Germinal center (tissue), 1 donor: ENCODE results near the gene BCLAF1.

Experiments
- DNase-seq: peaks from one replicate; pipeline ENCODE4 v3.0.0; 2012; ENCODE audit warnings: mixed read lengths, low spot score

BCLAF1 gene, protein sequence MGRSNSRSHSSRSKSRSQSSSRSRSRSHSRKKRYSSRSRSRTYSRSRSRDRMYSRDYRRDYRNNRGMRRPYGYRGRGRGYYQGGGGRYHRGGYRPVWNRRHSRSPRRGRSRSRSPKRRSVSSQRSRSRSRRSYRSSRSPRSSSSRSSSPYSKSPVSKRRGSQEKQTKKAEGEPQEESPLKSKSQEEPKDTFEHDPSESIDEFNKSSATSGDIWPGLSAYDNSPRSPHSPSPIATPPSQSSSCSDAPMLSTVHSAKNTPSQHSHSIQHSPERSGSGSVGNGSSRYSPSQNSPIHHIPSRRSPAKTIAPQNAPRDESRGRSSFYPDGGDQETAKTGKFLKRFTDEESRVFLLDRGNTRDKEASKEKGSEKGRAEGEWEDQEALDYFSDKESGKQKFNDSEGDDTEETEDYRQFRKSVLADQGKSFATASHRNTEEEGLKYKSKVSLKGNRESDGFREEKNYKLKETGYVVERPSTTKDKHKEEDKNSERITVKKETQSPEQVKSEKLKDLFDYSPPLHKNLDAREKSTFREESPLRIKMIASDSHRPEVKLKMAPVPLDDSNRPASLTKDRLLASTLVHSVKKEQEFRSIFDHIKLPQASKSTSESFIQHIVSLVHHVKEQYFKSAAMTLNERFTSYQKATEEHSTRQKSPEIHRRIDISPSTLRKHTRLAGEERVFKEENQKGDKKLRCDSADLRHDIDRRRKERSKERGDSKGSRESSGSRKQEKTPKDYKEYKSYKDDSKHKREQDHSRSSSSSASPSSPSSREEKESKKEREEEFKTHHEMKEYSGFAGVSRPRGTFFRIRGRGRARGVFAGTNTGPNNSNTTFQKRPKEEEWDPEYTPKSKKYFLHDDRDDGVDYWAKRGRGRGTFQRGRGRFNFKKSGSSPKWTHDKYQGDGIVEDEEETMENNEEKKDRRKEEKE

DNA sequence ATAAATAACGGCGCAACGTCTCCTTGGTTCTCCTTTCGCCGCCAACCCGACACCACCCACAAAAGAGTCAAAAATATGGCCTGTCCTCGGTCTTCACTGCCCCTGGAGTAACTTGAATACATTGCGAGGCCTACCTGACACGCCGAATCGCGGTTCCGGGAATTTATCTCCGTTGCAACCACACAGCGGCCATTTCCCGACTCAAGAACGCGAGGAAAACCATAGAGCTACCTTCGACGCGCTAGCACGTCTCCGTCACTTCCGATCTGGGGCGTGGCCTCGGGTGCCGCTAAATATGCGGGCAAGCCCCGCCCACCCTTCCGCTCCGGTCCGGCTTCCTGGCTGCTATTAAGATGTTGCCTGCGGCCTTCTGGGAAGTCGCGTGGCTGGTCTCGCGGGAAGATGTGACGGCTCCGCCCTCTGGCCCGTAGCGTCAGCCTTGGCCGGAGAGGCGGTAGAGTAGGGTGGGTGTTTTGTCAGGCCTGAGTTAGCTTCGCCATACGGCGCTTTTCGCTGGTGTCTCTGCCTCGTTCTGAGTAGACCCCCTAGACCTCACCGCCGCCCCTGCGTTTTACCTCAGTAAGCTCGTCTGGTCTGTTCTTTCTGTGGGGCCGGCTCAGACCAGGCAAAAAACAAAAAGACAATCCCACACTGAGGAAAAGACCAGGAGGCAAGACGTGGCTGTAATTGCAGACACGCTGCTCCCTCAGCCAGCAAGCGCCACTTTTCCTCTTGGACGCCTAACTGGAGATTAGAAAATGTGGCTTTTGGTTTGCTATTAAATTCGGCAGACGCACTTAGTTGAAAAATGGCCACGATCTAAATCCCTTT, at the start of gene BCLAF1:
Gene BCLAF1 (minus strand): TSS at position 268 of the 831 bp plus-strand sequence. CDS start 9,980 bp downstream, outside the sequence.
- DNase-seq: peak; percentile 93

DNA sequence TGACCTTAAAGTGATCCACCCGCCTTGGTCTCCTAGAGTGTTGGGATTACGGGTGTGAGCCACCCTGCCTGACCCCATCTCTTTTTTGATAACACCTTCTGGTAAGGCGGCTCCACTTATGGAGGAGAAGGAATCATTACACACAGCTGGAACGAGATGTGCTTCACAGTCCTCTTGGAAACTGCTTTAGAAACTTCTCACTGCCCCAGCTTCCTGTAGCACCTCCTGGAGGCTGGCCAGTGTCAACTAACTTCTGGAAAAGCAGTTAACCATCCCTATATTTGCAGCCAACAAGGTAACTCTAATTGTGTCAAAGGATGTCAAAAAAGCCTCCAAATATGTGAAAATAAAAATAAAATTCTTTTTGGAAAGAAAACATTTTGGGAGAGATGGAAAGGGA, 48.8 kb upstream of the BCLAF1 start:
- no peak for DNase-seq

DNA sequence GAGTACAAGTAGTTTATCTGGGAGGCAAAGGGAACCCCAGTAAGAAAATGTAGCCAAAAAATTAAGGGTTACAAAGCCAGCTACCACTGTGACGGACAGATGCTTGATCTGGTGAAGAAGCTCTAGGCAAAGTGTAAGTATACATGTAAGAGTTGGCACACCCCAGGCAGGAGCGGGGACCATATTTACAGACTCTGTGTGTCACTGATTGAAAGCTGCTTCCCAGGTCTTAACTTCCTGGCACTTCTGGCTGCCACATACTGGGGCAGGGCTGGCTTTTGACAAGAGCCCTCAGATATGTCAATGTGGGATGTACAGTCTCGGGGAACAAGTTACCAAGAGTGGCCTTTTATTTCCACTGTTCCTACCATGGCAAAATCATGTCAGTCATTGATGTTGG, 48.0 kb upstream of the BCLAF1 start:
- DNase-seq: no peak

DNA sequence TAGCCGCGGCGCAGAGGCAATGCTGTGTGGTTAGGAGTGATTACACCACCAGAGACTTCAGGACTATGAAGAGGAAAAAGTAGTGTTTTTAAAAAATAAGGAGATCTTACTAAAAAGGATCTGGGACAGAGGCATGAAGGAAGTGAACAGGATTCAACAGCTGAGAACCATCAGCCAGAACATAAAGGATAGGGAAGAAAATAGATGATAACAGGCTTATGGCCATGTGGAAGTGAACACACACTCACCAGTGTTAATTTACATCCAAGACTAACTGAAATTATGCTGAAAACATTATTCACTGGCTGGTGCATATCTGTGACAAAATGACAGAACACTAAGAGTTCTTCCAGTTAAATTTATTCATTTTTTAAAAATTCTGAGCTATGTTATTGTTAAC, 47.5 kb upstream of the BCLAF1 start:
- DNase-seq: no peak

DNA sequence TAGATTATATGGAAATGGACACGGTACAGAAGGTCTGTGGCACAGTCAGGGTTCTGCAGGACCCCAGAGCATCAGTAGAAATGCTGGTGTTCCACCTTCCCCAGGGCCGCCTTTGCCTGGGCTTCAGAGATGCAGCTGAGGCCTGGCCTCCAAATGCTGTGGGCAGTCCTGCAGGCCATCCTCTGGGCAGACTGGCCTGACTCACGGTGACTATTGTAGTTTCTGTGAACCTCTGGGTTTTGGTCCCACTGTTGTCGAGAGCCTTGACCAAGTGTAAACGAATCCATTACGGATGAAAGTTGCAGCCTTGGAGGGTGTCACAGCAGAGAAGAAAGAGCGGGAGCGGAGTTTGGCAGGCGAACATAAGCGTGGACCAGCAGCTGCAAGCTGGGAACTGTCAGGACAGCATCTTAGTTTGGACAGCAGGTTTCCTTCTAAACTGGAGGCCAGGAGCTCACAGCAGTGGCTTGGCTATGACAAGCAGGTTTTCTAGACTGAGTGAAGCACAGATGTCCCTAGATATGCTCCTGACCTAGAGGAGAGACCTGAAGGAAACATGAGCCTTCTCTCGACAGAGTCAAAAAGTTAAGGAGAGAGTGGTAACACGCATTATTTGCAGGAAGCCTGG, 46.2 kb upstream of the BCLAF1 start:
- DNase-seq: no peak

DNA sequence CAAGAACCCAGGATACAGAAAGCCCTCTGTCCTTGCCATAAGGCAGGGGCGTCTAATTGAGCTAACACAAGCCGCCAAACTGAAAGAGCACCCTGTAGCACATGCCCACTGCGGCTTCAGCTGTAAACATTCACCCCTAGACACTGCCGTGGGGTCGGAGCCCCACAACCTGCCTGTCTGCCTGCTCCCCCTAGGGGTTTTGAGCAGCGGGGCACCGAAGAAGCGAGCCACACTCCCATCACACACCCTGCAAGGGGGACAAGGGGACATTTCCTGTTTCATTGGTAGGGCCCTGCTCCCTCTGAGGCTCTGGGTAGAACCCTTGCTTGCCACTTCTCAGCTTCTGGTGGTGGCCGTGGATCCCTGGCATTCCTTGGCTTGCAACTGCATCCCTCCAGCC, 45.2 kb upstream of the BCLAF1 start:
- DNase-seq: no peak

DNA sequence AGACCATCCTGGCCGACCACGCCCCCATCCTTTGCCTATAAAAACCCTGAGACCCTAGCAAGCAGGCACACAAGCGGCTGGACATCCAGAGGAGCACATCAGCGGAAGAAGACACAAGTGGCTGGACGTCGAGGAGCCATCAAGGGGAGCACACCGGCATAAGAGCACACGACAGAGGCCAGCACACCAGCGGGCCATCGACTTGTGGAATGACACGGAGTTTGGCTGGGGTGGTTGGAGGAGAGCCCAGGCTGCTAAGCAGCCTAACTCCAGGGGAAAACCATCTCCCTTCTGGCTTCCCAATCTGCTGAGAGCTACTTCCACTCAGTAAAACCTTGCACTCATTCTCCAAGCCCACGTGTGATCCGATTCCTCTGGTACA, 44.8 kb upstream of the BCLAF1 start:
- DNase-seq: no peak

DNA sequence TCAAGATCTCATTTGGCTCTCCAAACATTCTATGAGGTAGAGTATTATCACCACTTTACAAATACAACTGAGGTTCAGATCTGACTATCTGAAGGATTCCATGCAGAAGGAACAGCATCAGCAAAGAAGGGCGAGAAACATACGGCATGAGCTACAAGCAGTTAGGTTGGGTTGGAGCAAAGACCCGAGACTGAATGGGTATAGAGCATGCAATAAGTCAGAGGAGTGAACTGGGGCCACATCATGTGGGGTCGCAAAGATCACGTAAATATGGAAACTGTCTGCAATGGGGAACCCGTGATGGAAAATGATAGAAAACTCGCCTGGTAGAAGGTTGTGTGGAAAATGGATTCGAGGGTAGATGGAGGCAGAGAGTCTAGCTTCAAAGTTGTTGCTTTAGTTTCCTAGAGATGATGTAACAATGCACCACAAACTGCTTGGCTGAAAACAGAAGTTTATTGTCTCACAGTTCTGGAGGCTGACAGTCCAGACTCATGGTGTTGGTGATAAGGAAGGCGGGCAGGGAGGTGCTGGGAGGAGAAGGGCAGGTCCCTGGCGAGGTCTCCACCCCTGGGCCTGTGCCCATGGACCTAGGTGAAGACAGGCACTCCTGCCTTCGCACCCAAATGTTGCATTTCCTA, 44.3 kb upstream of the BCLAF1 start:
- DNase-seq: no peak

DNA sequence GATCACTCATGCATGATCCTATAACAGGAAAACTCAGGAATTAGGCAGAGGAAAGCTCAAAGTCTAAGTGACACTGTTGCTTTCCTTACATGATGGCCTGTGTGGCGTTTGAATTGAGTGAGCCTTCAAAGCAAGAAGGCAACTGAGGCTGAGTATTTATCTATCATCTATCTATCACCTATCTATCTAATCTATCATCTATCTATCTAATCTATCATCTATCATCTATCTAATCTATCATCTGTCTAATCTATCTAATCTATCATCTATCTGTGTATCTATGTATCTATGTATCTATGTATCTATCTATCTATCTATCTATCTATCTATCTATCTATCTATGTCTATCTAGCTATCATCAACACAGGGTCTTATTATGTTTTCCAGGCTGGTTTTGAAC, 41.8 kb upstream of the BCLAF1 start:
- no peak for DNase-seq

DNA sequence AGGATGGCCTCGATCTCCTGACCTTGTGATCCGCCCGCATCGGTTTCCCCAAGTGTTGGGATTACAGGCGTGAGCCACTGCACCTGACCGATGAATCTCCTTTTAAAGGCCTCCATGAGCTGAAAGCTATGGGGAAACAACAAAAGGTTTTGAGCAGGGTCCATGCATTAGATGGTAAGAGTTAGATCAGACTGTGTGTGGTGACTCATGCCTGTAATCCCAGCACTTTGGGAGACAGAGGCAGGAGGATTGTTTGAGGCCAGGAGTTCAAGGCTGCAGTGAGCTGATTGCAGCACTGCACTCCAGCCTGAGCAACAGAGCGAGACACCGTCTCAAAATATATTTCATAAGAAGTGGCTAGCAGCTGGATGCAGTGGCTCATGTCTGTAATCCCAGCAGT, 41.0 kb upstream of the BCLAF1 start:
- no peak for DNase-seq

DNA sequence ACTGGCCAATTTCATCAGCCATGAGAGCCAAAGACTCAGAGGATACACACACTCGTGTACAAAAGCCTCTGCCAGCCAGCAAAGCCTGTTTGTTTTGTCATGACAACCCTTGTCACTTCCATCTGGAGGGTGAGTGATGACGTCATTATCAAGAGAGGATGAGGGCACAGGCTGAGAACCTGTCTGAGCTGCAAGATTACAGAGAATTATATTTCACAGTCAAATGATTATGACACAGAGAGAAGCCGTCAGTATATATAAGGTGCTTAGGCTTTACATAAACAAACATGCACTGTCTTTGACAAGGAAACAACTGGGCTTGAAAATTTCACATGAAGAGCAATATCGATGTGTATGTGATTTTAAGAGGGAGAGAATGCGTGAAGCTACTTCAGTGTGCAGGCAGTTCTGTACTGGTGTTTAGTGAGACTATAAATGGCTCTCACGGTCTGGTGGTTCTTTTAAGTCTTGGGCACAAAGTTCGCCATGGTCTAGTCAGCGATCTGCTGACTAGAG, 36.5 kb upstream of the BCLAF1 start:
- DNase-seq: no peak

DNA sequence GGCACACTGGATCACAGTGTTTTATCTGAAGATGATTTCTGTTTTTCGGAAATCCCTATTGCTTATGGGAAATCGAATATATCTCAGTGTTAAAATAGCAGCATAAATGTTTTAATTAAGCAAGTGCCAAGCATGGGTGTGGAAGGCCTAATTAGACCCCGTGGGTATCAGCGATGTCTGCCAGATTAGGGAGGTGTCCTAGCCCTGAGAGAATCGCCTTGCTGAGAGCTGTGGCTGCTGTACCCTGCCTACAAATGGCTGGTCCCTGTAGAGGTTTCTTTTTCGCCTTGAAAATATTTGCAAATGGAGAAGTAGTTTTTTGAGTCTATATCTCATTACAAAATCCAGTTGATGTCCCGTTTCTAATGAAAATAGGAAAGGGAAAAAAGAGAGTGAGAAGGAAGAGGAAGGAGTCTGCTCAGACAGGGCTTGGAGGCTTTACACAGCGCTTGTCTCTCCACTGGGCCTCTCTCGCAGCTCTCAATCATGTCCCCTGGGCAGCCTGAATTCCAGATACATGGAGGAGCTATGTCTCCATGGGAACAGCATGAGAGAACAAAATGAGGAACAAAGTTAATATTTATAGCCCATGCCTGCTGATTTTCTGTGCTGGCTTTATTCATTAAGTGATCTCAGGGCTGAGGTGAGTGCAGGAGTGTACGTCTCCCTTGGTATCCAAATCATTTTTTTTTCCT, 35.2 kb upstream of the BCLAF1 start:
- no peak for DNase-seq

DNA sequence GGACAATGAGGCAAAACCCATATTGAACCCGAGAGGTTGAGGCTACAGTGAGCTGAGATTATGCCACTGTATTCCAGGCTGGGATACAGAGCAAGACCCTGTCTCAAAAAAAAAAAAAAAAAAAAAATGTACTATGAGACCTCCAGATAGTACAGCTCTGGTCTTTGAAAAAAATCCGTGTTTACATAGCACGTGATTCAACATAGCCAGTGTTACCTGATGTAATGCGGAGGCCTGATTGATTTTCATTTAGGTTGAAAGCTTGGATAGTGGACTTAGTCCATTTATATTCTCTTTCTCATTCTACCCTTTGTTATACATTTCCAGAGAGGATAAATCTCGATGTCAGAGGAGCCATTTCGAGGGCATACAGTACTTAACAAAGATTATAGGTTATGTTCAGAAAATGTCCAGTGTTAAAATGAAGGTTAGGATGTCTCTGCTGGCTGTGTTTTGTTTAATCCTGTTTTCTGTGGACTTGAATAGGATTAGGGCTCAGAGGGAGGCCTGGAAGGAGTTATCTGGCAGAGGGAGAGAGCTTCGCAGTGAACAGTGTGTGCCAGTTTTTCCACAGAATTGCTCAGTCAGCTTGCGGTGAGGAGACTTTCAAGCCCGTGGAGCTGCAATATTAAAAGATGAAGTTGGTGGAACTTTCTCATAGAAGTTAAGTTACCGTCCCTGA, 33.9 kb upstream of the BCLAF1 start:
- DNase-seq: no peak

DNA sequence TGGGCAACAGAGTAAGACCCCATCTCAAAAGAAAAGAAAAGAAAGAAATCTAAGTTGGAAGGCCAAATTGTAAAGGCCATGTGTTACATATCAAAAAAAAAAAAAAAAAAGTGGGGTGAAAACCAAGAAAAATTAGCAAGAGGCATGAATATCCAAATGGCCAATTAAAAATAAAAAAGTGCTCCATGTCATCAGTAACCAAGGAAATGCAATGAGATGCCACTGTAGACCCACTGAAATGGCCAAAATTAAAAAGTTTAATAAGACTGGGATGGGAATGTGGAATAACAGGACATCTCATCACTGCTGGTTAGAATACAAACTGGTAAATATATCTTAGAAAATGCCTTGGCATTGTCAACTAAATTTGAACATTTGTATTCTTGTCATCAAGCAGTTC, 30.1 kb upstream of the BCLAF1 start:
- DNase-seq: no peak

DNA sequence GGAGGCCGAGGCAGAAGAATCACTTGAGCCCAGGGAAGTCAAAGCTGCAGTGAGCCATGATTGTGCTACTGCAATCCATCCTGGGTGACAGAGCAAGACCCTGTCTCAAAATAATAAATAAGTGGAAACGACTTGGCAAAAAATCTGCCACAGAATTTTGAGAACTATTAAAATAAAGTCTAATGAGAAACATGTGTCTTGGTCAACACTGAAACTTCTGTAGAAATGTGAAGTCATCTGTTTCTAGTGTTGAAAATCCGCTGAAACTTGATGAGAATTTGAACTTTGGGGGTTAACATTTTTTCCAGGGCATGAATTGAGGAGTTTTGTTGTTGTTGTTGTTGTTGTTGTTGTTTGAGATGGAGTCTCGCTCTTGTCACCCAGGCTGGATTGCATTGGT, 29.0 kb upstream of the BCLAF1 start:
- no peak for DNase-seq

DNA sequence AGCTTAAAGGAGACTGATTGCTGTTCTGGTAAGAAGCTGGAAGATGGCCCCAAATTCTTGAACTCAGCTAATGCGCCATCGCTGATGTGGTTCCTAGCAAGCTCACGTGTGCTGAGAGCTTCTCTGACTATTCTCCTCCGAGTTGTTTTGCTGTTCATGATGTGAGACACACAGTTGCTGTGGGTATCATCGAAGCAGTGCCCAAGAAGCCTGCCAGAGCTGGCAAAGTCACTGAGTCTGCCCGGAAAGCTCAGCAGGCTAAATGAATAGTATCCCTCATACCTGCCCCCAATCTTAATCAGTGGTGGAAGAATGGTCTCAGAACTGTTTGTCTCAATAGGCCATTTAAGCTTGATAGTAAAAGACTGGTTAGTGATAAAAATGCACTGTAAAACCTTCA, 28.3 kb upstream of the BCLAF1 start:
- DNase-seq: no peak

DNA sequence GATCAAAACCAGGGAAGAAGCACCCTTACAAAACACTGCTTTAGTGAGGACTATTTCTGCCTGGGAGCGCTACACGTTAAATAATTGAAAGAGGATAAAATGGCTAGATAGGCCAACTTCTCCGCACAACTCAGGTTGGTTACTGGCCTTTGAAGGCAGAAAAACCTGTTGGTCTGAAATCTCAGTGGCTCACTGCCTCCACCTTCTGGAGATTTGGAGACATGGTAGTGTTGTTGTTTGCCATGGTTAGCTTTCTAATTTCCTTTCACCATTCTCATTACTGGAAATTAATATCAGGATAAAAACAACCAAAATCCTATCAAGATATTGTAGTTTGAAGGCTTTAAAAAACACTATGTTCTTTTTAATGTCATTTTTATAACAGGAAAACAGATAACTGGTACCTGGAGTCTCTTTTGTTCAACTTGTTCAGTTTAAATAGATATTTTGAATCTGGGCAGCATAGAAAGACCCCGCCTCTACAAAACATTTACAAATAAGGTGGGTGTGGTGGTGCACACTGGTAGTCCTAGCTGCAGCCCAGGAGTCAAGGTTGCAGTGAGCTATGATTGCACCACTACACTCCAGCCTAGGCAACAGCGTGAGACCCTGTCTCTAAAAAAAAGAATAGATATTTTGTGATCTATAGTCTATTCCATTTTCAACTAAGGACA, 27.5 kb upstream of the BCLAF1 start:
- peak; percentile 54 for DNase-seq

DNA sequence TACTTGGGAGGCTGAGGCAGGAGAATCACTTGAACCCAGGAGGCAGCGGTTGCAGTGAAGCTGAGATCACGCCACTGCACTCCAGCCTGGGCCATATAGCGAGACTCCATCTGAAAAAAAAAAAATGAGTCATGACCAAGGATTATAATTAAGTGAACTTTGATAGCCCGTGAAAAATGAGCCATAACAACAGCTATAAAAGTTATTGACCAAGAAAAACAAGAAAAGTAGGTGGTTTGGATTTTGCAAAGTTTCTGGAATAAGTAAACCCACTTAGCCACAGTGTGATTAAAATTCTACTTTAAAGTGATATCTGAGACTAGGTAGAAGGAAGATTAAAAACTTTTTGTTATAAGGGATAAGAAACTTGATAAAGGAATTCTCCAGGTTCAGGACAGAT, 25.9 kb upstream of the BCLAF1 start:
- no peak for DNase-seq

DNA sequence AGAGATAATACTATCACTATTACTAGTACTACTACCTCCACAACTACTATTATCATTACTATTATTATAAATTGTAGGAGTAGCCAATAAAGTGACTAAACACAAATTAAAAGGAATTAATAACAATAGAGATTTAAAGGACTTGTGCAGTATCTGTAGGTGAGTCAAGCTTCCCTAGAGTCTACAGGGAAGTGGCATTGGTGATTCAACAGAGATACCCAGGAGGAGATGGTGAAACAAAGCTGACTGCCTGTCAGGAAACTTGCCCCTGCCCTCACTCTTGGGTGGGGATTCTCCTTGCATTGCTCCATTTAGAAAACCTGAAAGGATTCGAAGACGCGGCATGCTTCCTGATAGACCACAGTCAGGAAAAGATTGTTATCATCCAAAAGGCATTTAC, 23.3 kb upstream of the BCLAF1 start:
- no peak for DNase-seq
